PC-3 (cell line): ENCODE results near the gene NDFIP2. TPM values are rescaled to one million over a fixed set of nuclear protein-coding genes. Genes with fewer than 3 reads are reported as not detected.

Experiments used
- ATAC-seq: fragments of 200-7000 bp; cut with Tn5 transposase; 2 replicates; pipeline ENCODE4 v1.9.1; 2020; ENCODE audit warnings: mild to moderate bottlenecking, moderate library complexity
- BruUV-seq: library from RNA; stranded (reverse); fragments of 400-500 nt; replicated peaks from 2 replicates; lab custom pipeline; 2021; lab: Mats Ljungman, UMichigan
- CTCF ChIA-PET: fragments of 300-600 bp; sonication (Branson Sonifier 250); formaldehyde crosslinking; loops from one replicate; lab custom pipeline; 2022; ENCODE audit warnings: antibody characterized with exemption; lab: Charles Lee
- POLR2A ChIA-PET: fragments of 300-600 bp; sonication (Branson Sonifier 250); formaldehyde crosslinking; loops from one replicate; lab custom pipeline; 2022; ENCODE audit warnings: antibody characterized with exemption; ENCODE audit not compliant: unreplicated experiment; lab: Charles Lee
- DNase-seq: peaks from one replicate; pipeline ENCODE4 v3.0.0-alpha.2; 2015
- H2AFZ ChIP-seq: fragments of 300-600 bp; sonication (generic); 2 replicates; pipeline ENCODE4 v1.6.0; 2016; ENCODE audit warnings: antibody characterized with exemption, low read length
- H3F3A ChIP-seq: fragments of 300-600 bp; sonication (generic); one replicate; pipeline ENCODE4 v1.6.0; 2017; ENCODE audit warnings: antibody characterized with exemption, low read length, control low read depth, mild to moderate bottlenecking; ENCODE audit not compliant: unreplicated experiment
- H3K27ac ChIP-seq: fragments of 300-600 bp; sonication (generic); 2 replicates; pipeline ENCODE4 v1.5.1; 2016; ENCODE audit warnings: mild to moderate bottlenecking, low read length
- H3K27me3 ChIP-seq: fragments of 300-600 bp; sonication (generic); 2 replicates; pipeline ENCODE4 v1.6.1; 2016; ENCODE audit warnings: low read length, mixed read lengths
- H3K36me3 ChIP-seq: fragments of 300-600 bp; sonication (generic); 2 replicates; pipeline ENCODE4 v1.6.1; 2016; ENCODE audit warnings: low read depth, mixed run types, low read length, mixed read lengths
- H3K4me1 ChIP-seq: fragments of 300-600 bp; sonication (generic); 2 replicates; pipeline ENCODE4 v1.5.1; 2016; ENCODE audit warnings: low read length; ENCODE audit not compliant: insufficient read depth
- H3K4me2 ChIP-seq: fragments of 300-600 bp; sonication (generic); 2 replicates; pipeline ENCODE4 v1.6.0; 2016; ENCODE audit warnings: low read length
- H3K4me3 ChIP-seq: fragments of 300-600 bp; sonication (generic); 2 replicates; pipeline ENCODE4 v1.5.1; 2016; ENCODE audit warnings: mild to moderate bottlenecking, low read length, mixed read lengths
- H3K79me2 ChIP-seq: fragments of 300-600 bp; sonication (generic); 2 replicates; pipeline ENCODE4 v1.6.1; 2017; ENCODE audit warnings: low read length, mixed read lengths
- H3K9ac ChIP-seq: fragments of 300-600 bp; sonication (generic); 2 replicates; pipeline ENCODE4 v1.6.0; 2016; ENCODE audit warnings: mild to moderate bottlenecking, low read length
- H3K9me2 ChIP-seq: fragments of 300-600 bp; sonication (generic); replicated peaks from 2 replicates; pipeline ENCODE4 v1.6.1; 2016; ENCODE audit warnings: mixed run types, low read length, mixed read lengths
- H3K9me3 ChIP-seq: fragments of 300-600 bp; sonication (generic); 2 replicates; pipeline ENCODE4 v1.6.1; 2016; ENCODE audit warnings: low read length, mixed read lengths
- H4K20me1 ChIP-seq: fragments of 300-600 bp; sonication (generic); 2 replicates; pipeline ENCODE4 v1.6.1; 2016; ENCODE audit warnings: low read length, mixed read lengths
- EZH2 ChIP-seq: fragments of 300-600 bp; sonication (generic); IDR thresholded peaks from one replicate; pipeline ENCODE4 v1.6.1; 2017; ENCODE audit warnings: antibody characterized with exemption, mild to moderate bottlenecking, low read length; ENCODE audit not compliant: unreplicated experiment
- EZH2phosphoT487 ChIP-seq: fragments of 300-600 bp; sonication (generic); IDR thresholded peaks from 2 replicates; pipeline ENCODE4 v1.6.1; 2018; ENCODE audit warnings: mild to moderate bottlenecking, antibody characterized with exemption, low read length, borderline replicate concordance
- intact Hi-C: fragments of 100-400 bp; cut with micrococcal nuclease; formaldehyde crosslinking; loops from 2 replicates; pipeline ENCODE4 v1.9.0; 2023
- total RNA-seq: library from RNA; depleted of rRNA; stranded (reverse); fragments of >200 nt; gene quantifications from 2 replicates; pipeline ENCODE4 v1.2.3, GENCODE V29; 2014
- TF ChIP-seq, protein P1 (sequence below): fragments of 300-600 bp; sonication (generic); conservative IDR thresholded peaks from 2 replicates; pipeline ENCODE4 v1.5.1; 2017; ENCODE audit warnings: antibody characterized with exemption, low read depth, mild to moderate bottlenecking, low read length

NDFIP2 gene
- total RNA-seq, 1 experiment from 2014 or later, result 19.5 TPM

GRCh38 chr13:79491715-79492114 lies 10.8 kb downstream of the NDFIP2 start:
- H4K20me1 ChIP-seq, result 0 out of 2 replicates have a peak, but pooled peaks cover 7% of the 10 kb centered on the region
- no peaks in the 10 kb centered on the region for H3K9me2 ChIP-seq
- H3K4me3 ChIP-seq, result no peak overlapping the region; the same call in 1 of the 2 replicates
- no peak overlapping the region for H3K9ac ChIP-seq
- ChIA-PET CTCF (interaction anchor here (1.5 kb wide), 1 partner anchor 67 kb away, joined by 4 read pairs; no protein-coding TSS in a partner anchor), POLR2A (no interaction called here)
- H3K4me2 ChIP-seq, result peak overlapping the region; percentile 63
- BruUV-seq, result no TSS peak
- intact Hi-C loops, result loop anchor here (1.0 to 2.0 kb wide), 2 partner anchors 10 to 33 kb away; partner anchors contain the start of gene NDFIP2
- H3K79me2 ChIP-seq, result peaks cover 98% of the 10 kb centered on the region
- H3K27ac ChIP-seq, result peak overlapping the region; percentile 40
- no peak overlapping the region for H2AFZ ChIP-seq
- H3K36me3 ChIP-seq, result no peaks in the 10 kb centered on the region; the same call in 1 of the 2 replicates
- ATAC-seq (peak; percentile 89), DNase-seq (peak; percentile 62)
- H3K4me1 ChIP-seq, result peaks cover 23% of the 10 kb centered on the region
- no peaks in the 10 kb centered on the region for H3F3A ChIP-seq
- TF ChIP-seq, protein P1, sequence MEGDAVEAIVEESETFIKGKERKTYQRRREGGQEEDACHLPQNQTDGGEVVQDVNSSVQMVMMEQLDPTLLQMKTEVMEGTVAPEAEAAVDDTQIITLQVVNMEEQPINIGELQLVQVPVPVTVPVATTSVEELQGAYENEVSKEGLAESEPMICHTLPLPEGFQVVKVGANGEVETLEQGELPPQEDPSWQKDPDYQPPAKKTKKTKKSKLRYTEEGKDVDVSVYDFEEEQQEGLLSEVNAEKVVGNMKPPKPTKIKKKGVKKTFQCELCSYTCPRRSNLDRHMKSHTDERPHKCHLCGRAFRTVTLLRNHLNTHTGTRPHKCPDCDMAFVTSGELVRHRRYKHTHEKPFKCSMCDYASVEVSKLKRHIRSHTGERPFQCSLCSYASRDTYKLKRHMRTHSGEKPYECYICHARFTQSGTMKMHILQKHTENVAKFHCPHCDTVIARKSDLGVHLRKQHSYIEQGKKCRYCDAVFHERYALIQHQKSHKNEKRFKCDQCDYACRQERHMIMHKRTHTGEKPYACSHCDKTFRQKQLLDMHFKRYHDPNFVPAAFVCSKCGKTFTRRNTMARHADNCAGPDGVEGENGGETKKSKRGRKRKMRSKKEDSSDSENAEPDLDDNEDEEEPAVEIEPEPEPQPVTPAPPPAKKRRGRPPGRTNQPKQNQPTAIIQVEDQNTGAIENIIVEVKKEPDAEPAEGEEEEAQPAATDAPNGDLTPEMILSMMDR, result no peak
- TF ChIP-seq EZH2 (no peak), EZH2phosphoT487 (no peak)
- H3K27me3 ChIP-seq, result no peaks in the 10 kb centered on the region
- H3K9me3 ChIP-seq, result no peaks in the 10 kb centered on the region

DNA sequence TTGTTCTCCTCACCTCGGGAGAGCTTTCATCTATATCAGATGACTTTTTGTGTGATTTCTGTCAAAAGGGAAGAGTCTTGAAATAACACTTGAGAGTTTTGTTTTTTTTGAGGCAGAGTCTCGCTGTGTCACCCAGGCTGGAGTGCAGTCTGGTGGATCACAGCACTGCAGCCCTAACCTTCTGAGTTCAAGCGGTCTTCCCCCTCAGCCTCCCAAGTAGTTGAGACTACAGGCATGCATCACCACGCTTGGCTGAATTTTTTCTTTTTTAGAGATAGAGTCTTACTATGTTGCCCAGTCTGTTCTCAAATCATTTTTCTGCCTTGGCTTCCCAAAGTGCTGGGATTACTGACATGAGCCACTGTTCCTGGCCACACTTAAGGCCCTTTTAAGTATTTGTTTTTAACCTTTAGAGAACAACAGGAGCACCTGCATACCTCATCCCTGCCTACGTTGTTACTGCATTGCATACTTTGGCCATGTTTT lies 11.4 kb downstream of the NDFIP2 start:
- Histone ChIP-seq H3K4me3 (no peak overlapping the region), H3K9me2 (no peaks in the 10 kb centered on the region), H3K79me2 (peaks cover 98% of the 10 kb centered on the region), H2AFZ (no peak overlapping the region), H3K9me3 (no peaks in the 10 kb centered on the region), H3K27me3 (no peaks in the 10 kb centered on the region), H3K9ac (no peak overlapping the region), H3K36me3 (no peaks in the 10 kb centered on the region; the same call in 1 of the 2 replicates), H3F3A (no peaks in the 10 kb centered on the region), H4K20me1 (0 out of 2 replicates have a peak, but pooled peaks cover 7% of the 10 kb centered on the region), H3K27ac (0 out of 2 replicates have a peak overlapping the region, but pooled peaks have one; percentile 40), H3K4me1 (peaks cover 23% of the 10 kb centered on the region), H3K4me2 (peak overlapping the region; percentile 63)
- intact Hi-C loops, result no loop called here
- no peak for ATAC-seq
- POLR2A ChIA-PET, result interaction anchor here (0.6 kb wide), 1 partner anchor 11 kb away, joined by 5 read pairs; the partner anchor contains the start of gene NDFIP2
- CTCF ChIA-PET, result interaction anchor here (1.5 kb wide), 1 partner anchor 68 kb away, joined by 4 read pairs; no protein-coding TSS in a partner anchor
- BruUV-seq, result no TSS peak
- DNase-seq, result no peak
- TF ChIP-seq EZH2phosphoT487 (no peak), EZH2 (no peak)
- TF ChIP-seq, protein P1, result no peak
